ENCODE measurements around the gene MYO3B. TPM values are rescaled to one million over a fixed set of nuclear protein-coding genes. Genes with fewer than 3 reads are reported as not detected.

The MYO3B gene
- total and polyA plus RNA-seq, 2 experiments from 2014 or later, result 0.11 TPM; not detected in 1

- Histone ChIP-seq H3K4me3 (no peak overlapping the region), H3K9me3 (ENCODE audit: low read depth) (no peaks in the 10 kb centered on the region), H3K36me3 (ENCODE audit: low read depth) (no peaks in the 10 kb centered on the region), H3K27me3 (replicated peaks; ENCODE audit: insufficient read depth) (no peaks in the 10 kb centered on the region), H4K20me1 (ENCODE audit: insufficient read depth) (no peaks in the 10 kb centered on the region), H3K79me2 (ENCODE audit: insufficient read depth) (no peaks in the 10 kb centered on the region), H2AFZ (no peak overlapping the region), H3K27ac (no peak overlapping the region), H3F3A (ENCODE audit: insufficient read depth) (no peaks in the 10 kb centered on the region), H3K9me2 (ENCODE audit: insufficient read depth) (no peaks in the 10 kb centered on the region), H3K4me2 (ENCODE audit: unreplicated experiment) (no peak overlapping the region), H3K9ac (no peak overlapping the region), H3K4me1 (ENCODE audit: insufficient read depth) (no peaks in the 10 kb centered on the region)
- no peak for TF ChIP-seq EZH2 (IDR thresholded peaks at IDR 0.05; ENCODE audit: insufficient read depth, poor library complexity, severe bottlenecking)
- no peak for TF ChIP-seq EZH2phosphoT487 (IDR thresholded peaks at IDR 0.05; ENCODE audit: insufficient read depth, low read depth)
- in situ Hi-C loops (cut with MboI), result no loop called here
- DNase-seq, result no peak
- WGBS, 2 experiments (ENCODE audit: low coverage in 1 of 2, low lambda C conversion rate in 2 of 2, missing lambda C conversion rate in 2 of 2), result 54 to 67% methylated on average over 1 of the region's 1 CpG
These were observed 28.3 kb downstream of the MYO3B start for GRCh38 chr2:170206246-170206645.

GRCh38 chr2:170206805-170207407, 29.0 kb downstream of the MYO3B start:
- Histone ChIP-seq H3F3A (ENCODE audit: insufficient read depth) (no peaks in the 10 kb centered on the region), H2AFZ (no peak overlapping the region), H3K9me2 (ENCODE audit: insufficient read depth) (no peaks in the 10 kb centered on the region), H3K4me1 (ENCODE audit: insufficient read depth) (no peaks in the 10 kb centered on the region), H3K9ac (no peak overlapping the region), H3K79me2 (ENCODE audit: insufficient read depth) (no peaks in the 10 kb centered on the region), H3K4me2 (ENCODE audit: unreplicated experiment) (no peak overlapping the region), H3K36me3 (ENCODE audit: low read depth) (no peaks in the 10 kb centered on the region), H3K27ac (no peak overlapping the region), H3K9me3 (ENCODE audit: low read depth) (no peaks in the 10 kb centered on the region), H3K27me3 (replicated peaks; ENCODE audit: insufficient read depth) (no peaks in the 10 kb centered on the region), H3K4me3 (no peak overlapping the region), H4K20me1 (ENCODE audit: insufficient read depth) (no peaks in the 10 kb centered on the region)
- TF ChIP-seq EZH2 (IDR thresholded peaks at IDR 0.05; ENCODE audit: insufficient read depth, poor library complexity, severe bottlenecking) (no peak), EZH2phosphoT487 (IDR thresholded peaks at IDR 0.05; ENCODE audit: insufficient read depth, low read depth) (no peak)
- 65 to 73% methylated on average over 3 of the region's 3 CpGs for WGBS, 2 experiments (ENCODE audit: low coverage in 1 of 2, low lambda C conversion rate in 2 of 2, missing lambda C conversion rate in 2 of 2)
- no peak for DNase-seq
- in situ Hi-C loops (cut with MboI), result no loop called here

- Histone ChIP-seq H3F3A (ENCODE audit: insufficient read depth) (no peaks in the 10 kb centered on the region), H3K27ac (no peak overlapping the region), H3K9ac (no peak overlapping the region), H3K79me2 (ENCODE audit: insufficient read depth) (no peaks in the 10 kb centered on the region), H3K9me2 (ENCODE audit: insufficient read depth) (no peaks in the 10 kb centered on the region), H4K20me1 (ENCODE audit: insufficient read depth) (no peaks in the 10 kb centered on the region), H3K4me1 (ENCODE audit: insufficient read depth) (no peaks in the 10 kb centered on the region; the same call in 1 of the 2 replicates), H3K36me3 (ENCODE audit: low read depth) (no peaks in the 10 kb centered on the region), H3K4me2 (ENCODE audit: unreplicated experiment) (no peak overlapping the region), H3K9me3 (ENCODE audit: low read depth) (no peaks in the 10 kb centered on the region), H3K27me3 (replicated peaks; ENCODE audit: insufficient read depth) (no peaks in the 10 kb centered on the region), H2AFZ (no peak overlapping the region), H3K4me3 (no peak overlapping the region)
- in situ Hi-C loops (cut with MboI), result no loop called here
- no peak for TF ChIP-seq EZH2 (IDR thresholded peaks at IDR 0.05; ENCODE audit: insufficient read depth, poor library complexity, severe bottlenecking)
- no peak for TF ChIP-seq EZH2phosphoT487 (IDR thresholded peaks at IDR 0.05; ENCODE audit: insufficient read depth, low read depth)
- no peak for DNase-seq
- WGBS, 2 experiments (ENCODE audit: low coverage in 1 of 2, low lambda C conversion rate in 2 of 2, missing lambda C conversion rate in 2 of 2), result 39 to 48% methylated on average over 4 of the region's 4 CpGs
These were observed 30.0 kb downstream of the MYO3B start for GRCh38 chr2:170207901-170208300.

GRCh38 chr2:170208967-170209366, 31.0 kb downstream of the MYO3B start:
- H3K27ac ChIP-seq, result no peak overlapping the region
- H3K36me3 ChIP-seq (ENCODE audit: low read depth), result no peaks in the 10 kb centered on the region
- no peak overlapping the region for H3K9ac ChIP-seq
- no peaks in the 10 kb centered on the region for H3K27me3 ChIP-seq (replicated peaks; ENCODE audit: insufficient read depth)
- H2AFZ ChIP-seq, result no peak overlapping the region
- no peak overlapping the region for H3K4me2 ChIP-seq (ENCODE audit: unreplicated experiment)
- no peaks in the 10 kb centered on the region for H3K9me2 ChIP-seq (ENCODE audit: insufficient read depth)
- DNase-seq, result no peak
- no peak for TF ChIP-seq EZH2 (IDR thresholded peaks at IDR 0.05; ENCODE audit: insufficient read depth, poor library complexity, severe bottlenecking)
- no peak for TF ChIP-seq EZH2phosphoT487 (IDR thresholded peaks at IDR 0.05; ENCODE audit: insufficient read depth, low read depth)
- H3K9me3 ChIP-seq (ENCODE audit: low read depth), result no peaks in the 10 kb centered on the region
- H3K79me2 ChIP-seq (ENCODE audit: insufficient read depth), result no peaks in the 10 kb centered on the region
- 49 to 50% methylated on average over 2 of the region's 2 CpGs for WGBS, 2 experiments (ENCODE audit: low coverage in 1 of 2, low lambda C conversion rate in 2 of 2, missing lambda C conversion rate in 2 of 2)
- peaks cover 5% of the 10 kb centered on the region; the same call in 1 of the 2 replicates for H3K4me1 ChIP-seq (ENCODE audit: insufficient read depth)
- in situ Hi-C loops (cut with MboI), result no loop called here
- H3K4me3 ChIP-seq, result no peak overlapping the region
- H3F3A ChIP-seq (ENCODE audit: insufficient read depth), result no peaks in the 10 kb centered on the region
- no peaks in the 10 kb centered on the region for H4K20me1 ChIP-seq (ENCODE audit: insufficient read depth)

All from GM23248 (cell line).